22Rv1 (cell line): ENCODE results near the gene ALX4.

Experiments used
- CTCF ChIP-seq: fragments of 450-650 bp; IDR thresholded peaks from 2 replicates; pipeline ENCODE4 v1.5.1; 2017; ENCODE audit warnings: mild to moderate bottlenecking
- ZFX ChIP-seq: fragments of 450-650 bp; IDR thresholded peaks from 2 replicates; pipeline ENCODE4 v1.6.1; 2017; ENCODE audit warnings: antibody characterized with exemption, borderline replicate concordance

GRCh38 chr11:44313761-44314489 is 4.0 kb upstream of the ALX4 start:
- TF ChIP-seq CTCF (no peak), ZFX (no peak)
